HL-60 (cell line): ENCODE results near the gene SWAP70.
"Not testable (repeated sequence)": the region's sequence is repeated elsewhere in the genome, so short reads cannot be mapped to it uniquely, and the experiment has no call there.

Experiments used
- DNase-seq, 2 experiments: peaks; one replicate each; pipeline ENCODE4 v3.0.0-alpha.2; 2010 to 2020; ENCODE audit warnings: low read depth in 1 of 2, low spot score in 1 of 2
- H3K27ac ChIP-seq: fragments of 250-450 bp; sonication (Bioruptor Pico); replicated peaks from 2 replicates; pipeline ENCODE4 v1.5.1; 2020; ENCODE audit warnings: mild to moderate bottlenecking, moderate library complexity
- H3K27me3 ChIP-seq: fragments of 250-450 bp; sonication (Bioruptor Pico); 2 replicates; pipeline ENCODE4 v1.5.1; 2021; ENCODE audit warnings: mild to moderate bottlenecking, moderate library complexity; ENCODE audit not compliant: insufficient read depth, poor library complexity, severe bottlenecking
- H3K4me3 ChIP-seq: replicated peaks from 2 replicates; pipeline ENCODE4 v1.5.1; 2011; ENCODE audit warnings: mild to moderate bottlenecking, control low read depth, low read length; ENCODE audit not compliant: insufficient read depth
- GABPA ChIP-seq: IDR thresholded peaks from 2 replicates; pipeline ENCODE4 v1.6.1; 2012; ENCODE audit warnings: low read depth
- POLR2AphosphoS5 ChIP-seq: IDR thresholded peaks from 2 replicates; pipeline ENCODE4 v1.6.1; 2012; ENCODE audit warnings: low read depth
- SPI1 ChIP-seq: IDR thresholded peaks from 2 replicates; pipeline ENCODE4 v1.6.1; 2012; ENCODE audit warnings: low read depth, mild to moderate bottlenecking, borderline replicate concordance
- TF ChIP-seq, protein P1 (sequence below): IDR thresholded peaks from 2 replicates; pipeline ENCODE4 v1.6.1; 2012; ENCODE audit warnings: low read depth; ENCODE audit not compliant: insufficient replicate concordance
- TF ChIP-seq, protein P2 (sequence below): IDR thresholded peaks from one replicate; pipeline ENCODE4 v1.5.1; 2011; ENCODE audit warnings: low read length, control low read depth, inconsistent platforms; ENCODE audit not compliant: insufficient read depth

SWAP70 gene

DNA sequence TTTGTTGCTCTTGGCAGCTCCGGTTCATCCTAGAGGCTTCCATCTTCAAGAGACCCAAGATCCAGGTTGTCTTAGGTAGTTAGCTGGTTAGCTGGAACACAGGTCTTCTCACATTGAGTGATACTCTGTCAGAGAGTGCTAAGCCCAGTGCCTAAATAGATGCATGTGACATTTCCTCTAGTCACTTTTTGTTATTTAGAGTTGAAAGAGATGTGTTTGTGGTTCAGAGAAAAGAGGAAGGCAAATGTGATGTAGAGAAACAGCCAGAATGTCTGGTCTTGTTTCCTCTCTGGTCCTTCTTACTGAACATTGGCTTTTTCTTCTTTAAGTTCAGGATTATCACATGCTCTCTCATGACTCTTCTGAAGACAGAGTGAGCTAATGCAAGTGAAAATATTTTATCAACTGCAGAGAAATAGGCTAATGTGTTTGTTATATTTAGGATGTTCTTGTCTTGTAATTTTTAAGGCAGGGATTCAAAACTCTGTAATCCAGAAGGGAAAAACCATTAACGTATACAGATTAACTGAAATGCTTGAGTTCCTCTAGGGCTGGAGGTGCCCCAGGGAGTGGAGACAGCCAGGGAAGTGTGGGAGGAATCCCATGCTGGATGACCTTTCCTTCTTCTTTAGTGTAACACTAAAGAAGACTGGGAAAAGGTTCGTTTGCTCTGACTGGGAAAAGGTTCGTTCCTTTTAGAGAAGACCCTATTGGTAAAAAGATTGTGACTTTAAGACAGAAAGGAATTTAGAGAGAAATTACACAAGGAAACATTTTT lies 75.4 kb downstream of the SWAP70 start:
- peak; percentile 89 for TF ChIP-seq SPI1
- TF ChIP-seq GABPA = no peak
- no peak for DNase-seq
- H3K27ac ChIP-seq = no peak overlapping the region
- H3K27me3 ChIP-seq = no peaks in the 10 kb centered on the region
- no peak overlapping the region for H3K4me3 ChIP-seq

DNA sequence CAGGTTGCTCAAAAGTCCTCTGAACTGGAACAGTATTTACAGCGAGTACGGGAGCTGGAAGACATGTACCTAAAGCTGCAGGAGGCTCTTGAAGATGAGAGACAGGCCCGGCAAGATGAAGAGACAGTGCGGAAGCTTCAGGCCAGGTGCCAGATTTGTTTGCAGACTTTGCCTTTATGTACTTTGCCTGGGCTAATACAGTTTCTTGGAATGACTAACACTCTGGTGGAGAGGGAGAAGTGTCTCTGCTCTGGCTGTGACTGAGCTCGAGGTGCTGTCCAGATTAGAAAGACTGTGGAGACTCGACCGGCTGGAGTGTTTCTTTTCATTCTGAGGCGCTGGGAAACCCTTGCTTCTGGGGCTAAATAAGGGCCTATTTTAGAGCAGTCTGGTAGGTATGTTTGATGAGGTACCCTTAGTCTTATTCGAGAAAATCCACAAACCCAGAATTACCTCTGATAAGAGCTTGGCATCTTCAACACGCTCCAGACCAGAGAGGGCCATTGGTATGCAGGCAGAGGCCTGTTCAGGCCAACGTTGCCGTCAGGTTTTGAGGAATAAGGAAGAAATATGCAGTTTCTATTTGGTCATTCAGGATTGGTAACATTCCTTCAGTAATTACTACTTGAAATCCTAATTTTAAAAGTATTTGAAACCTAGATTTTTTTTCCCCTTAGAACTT lies 76.5 kb downstream of the SWAP70 start:
- no peak for TF ChIP-seq SPI1
- TF ChIP-seq, protein P1, sequence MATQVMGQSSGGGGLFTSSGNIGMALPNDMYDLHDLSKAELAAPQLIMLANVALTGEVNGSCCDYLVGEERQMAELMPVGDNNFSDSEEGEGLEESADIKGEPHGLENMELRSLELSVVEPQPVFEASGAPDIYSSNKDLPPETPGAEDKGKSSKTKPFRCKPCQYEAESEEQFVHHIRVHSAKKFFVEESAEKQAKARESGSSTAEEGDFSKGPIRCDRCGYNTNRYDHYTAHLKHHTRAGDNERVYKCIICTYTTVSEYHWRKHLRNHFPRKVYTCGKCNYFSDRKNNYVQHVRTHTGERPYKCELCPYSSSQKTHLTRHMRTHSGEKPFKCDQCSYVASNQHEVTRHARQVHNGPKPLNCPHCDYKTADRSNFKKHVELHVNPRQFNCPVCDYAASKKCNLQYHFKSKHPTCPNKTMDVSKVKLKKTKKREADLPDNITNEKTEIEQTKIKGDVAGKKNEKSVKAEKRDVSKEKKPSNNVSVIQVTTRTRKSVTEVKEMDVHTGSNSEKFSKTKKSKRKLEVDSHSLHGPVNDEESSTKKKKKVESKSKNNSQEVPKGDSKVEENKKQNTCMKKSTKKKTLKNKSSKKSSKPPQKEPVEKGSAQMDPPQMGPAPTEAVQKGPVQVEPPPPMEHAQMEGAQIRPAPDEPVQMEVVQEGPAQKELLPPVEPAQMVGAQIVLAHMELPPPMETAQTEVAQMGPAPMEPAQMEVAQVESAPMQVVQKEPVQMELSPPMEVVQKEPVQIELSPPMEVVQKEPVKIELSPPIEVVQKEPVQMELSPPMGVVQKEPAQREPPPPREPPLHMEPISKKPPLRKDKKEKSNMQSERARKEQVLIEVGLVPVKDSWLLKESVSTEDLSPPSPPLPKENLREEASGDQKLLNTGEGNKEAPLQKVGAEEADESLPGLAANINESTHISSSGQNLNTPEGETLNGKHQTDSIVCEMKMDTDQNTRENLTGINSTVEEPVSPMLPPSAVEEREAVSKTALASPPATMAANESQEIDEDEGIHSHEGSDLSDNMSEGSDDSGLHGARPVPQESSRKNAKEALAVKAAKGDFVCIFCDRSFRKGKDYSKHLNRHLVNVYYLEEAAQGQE = no peak
- TF ChIP-seq POLR2AphosphoS5 = no peak
- TF ChIP-seq, protein P2, sequence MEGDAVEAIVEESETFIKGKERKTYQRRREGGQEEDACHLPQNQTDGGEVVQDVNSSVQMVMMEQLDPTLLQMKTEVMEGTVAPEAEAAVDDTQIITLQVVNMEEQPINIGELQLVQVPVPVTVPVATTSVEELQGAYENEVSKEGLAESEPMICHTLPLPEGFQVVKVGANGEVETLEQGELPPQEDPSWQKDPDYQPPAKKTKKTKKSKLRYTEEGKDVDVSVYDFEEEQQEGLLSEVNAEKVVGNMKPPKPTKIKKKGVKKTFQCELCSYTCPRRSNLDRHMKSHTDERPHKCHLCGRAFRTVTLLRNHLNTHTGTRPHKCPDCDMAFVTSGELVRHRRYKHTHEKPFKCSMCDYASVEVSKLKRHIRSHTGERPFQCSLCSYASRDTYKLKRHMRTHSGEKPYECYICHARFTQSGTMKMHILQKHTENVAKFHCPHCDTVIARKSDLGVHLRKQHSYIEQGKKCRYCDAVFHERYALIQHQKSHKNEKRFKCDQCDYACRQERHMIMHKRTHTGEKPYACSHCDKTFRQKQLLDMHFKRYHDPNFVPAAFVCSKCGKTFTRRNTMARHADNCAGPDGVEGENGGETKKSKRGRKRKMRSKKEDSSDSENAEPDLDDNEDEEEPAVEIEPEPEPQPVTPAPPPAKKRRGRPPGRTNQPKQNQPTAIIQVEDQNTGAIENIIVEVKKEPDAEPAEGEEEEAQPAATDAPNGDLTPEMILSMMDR = no peak
- TF ChIP-seq GABPA = no peak
- Histone ChIP-seq H3K27me3 (no peaks in the 10 kb centered on the region), H3K27ac (no peak overlapping the region), H3K4me3 (no peak overlapping the region)
- no peak for DNase-seq

DNA sequence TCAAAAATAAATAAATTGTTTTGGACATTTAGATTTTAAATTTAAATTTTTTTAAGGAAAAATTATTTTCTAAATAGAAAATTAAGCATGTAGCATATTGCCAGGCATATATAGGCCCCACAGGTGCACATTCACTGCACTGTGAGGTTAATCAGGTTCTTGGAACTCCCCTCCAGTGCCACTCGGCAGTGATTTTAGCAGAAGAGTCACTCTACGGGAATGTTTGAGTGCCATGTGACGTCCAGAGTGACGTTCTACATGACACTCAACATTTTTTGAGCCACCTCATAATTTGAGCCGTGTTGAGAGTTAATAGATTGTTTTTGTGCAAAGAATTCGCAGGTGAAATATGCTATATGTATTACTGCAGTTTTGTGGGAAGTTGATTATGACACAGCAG lies 77.4 kb downstream of the SWAP70 start:
- Histone ChIP-seq H3K27me3 (no peaks in the 10 kb centered on the region), H3K4me3 (no peak overlapping the region), H3K27ac (no peak overlapping the region)
- DNase-seq = no peak
- no peak for TF ChIP-seq GABPA
- TF ChIP-seq, protein P2 = no peak
- TF ChIP-seq, protein P1 = no peak
- TF ChIP-seq POLR2AphosphoS5 = no peak
- TF ChIP-seq SPI1 = no peak

DNA sequence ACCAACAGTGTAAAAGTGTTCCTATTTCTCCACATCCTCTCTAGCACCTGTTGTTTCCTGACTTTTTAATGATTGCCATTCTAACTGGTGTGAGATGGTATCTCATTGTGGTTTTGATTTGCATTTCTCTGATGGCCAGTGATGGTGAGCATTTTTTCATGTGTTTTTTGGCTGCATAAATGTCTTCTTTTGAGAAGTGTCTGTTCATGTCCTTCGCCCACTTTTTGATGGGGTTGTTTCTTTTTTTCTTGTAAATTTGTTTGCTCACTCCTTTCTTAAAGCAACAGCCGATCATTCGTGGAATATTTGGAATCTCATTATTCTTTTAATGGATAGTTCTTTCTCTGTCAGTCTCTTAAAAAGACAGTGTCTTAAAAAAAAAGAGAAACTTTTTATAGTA lies 79.6 kb downstream of the SWAP70 start:
- H3K27me3 ChIP-seq, DNase-seq, H3K4me3 ChIP-seq, H3K27ac ChIP-seq: not testable (repeated sequence)
